Muscle layer of colon (tissue), 2 donors: ENCODE data around the gene ARHGEF38.
"Not testable (repeated sequence)": the region's sequence is repeated elsewhere in the genome, so short reads cannot be mapped to it uniquely, and the experiment has no call there.

ENCODE experiments used
- H3K27ac ChIP-seq: one replicate; pipeline ENCODE4 v1.7.0; 2013; ENCODE audit warnings: low read depth, mild to moderate bottlenecking, low read length, moderate library complexity
- H3K27me3 ChIP-seq, 2 donors: one replicate each; pipeline ENCODE4 v1.7.0; 2013; ENCODE audit warnings: low read length in 2 of 2, mild to moderate bottlenecking in 2 of 2; ENCODE audit not compliant: insufficient read depth in 2 of 2, control insufficient read depth in 1 of 2
- H3K36me3 ChIP-seq: one replicate; pipeline ENCODE4 v1.7.0; 2013; ENCODE audit warnings: mild to moderate bottlenecking, low read length; ENCODE audit not compliant: insufficient read depth
- H3K4me1 ChIP-seq: one replicate; pipeline ENCODE4 v1.7.0; 2013; ENCODE audit warnings: mild to moderate bottlenecking, low read length; ENCODE audit not compliant: insufficient read depth
- H3K4me3 ChIP-seq, 2 donors: one replicate each; pipeline ENCODE4 v1.7.0; 2013; ENCODE audit warnings: low read length in 2 of 2, low read depth in 1 of 2, mild to moderate bottlenecking in 1 of 2, moderate library complexity in 1 of 2
- H3K9ac ChIP-seq: one replicate; pipeline ENCODE4 v1.7.0; 2013; ENCODE audit warnings: low read length
- H3K9me3 ChIP-seq: one replicate; pipeline ENCODE4 v1.7.0; 2013; ENCODE audit warnings: mild to moderate bottlenecking, low read length
- donor health status: abdominal sarcoma.
- donor health status: Adenocarcinoma of cecum.

The ARHGEF38 gene

DNA sequence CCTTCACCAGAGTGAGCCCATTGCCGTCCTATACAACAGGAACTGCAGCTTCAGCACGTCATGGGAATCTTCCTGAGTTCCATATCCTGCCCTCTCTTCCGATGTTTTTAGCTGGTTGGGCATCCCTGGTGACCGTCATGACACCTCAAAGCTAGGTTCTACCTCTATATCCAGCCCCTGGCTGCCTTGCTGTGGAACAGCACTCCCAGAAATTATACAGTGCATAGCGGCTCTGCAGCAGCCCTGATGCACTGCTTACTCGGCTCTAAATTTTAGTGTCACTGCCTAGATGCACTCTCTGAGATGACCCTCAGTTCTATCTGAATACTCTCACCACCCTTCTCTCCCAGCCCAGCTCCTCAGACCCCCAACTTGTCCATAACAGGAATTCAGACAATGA lies 44.3 kb downstream of the ARHGEF38 start:
- H3K36me3 ChIP-seq: no peaks in the 10 kb centered on the region
- H3K9ac ChIP-seq: no peak overlapping the region
- no peak overlapping the region for H3K27ac ChIP-seq
- no peaks in the 10 kb centered on the region for H3K9me3 ChIP-seq
- H3K4me3 ChIP-seq: no peak overlapping the region
- no peaks in the 10 kb centered on the region for H3K4me1 ChIP-seq
- H3K27me3 ChIP-seq: no peaks in the 10 kb centered on the region

DNA sequence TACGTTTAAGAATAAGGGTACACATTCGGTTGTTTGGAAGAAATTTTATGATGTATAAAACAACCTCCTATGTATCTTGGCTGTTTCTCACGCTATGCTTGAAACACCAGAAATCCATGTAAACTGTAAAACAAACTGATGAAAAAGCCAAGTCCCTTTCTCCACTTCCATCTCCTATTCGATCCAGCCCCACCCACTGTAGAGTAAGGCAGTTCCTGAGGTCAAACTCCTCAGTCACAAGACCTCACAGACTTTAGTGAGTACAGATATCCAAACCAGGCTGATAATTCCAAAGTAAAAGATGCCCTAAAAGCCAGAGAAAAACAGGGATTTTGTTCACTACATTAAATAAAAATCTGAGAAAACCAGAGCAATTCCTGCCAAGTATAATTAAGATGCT lies 45.6 kb downstream of the ARHGEF38 start:
- Histone ChIP-seq H3K4me1 (no peaks in the 10 kb centered on the region), H3K4me3 (no peak overlapping the region), H3K9me3 (no peaks in the 10 kb centered on the region), H3K36me3 (no peaks in the 10 kb centered on the region), H3K27ac (no peak overlapping the region), H3K9ac (no peak overlapping the region), H3K27me3 (no peaks in the 10 kb centered on the region)

DNA sequence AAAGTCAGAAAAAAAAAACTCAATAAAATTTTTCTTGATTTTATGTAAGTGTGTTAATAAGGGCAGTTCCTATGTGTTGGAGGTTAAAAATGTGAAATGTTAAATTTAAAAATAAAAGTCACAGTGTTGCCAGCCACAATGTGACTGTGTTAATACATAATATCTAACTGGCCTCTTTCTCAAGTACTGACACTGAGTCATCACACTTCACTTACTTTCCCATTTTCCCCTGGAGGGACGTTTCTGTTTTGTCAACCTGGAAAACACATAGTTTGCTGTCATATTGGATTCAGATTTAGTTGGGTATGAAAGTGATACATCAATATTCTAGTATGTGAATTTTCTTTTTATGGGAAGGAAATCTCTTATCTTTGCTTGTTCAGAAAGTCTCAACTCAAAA lies 46.4 kb downstream of the ARHGEF38 start:
- H3K9me3 ChIP-seq: no peaks in the 10 kb centered on the region
- no peak overlapping the region for H3K27ac ChIP-seq
- H3K4me1 ChIP-seq: no peaks in the 10 kb centered on the region
- no peaks in the 10 kb centered on the region for H3K36me3 ChIP-seq
- no peak overlapping the region for H3K4me3 ChIP-seq
- no peak overlapping the region for H3K9ac ChIP-seq
- no peaks in the 10 kb centered on the region for H3K27me3 ChIP-seq

DNA sequence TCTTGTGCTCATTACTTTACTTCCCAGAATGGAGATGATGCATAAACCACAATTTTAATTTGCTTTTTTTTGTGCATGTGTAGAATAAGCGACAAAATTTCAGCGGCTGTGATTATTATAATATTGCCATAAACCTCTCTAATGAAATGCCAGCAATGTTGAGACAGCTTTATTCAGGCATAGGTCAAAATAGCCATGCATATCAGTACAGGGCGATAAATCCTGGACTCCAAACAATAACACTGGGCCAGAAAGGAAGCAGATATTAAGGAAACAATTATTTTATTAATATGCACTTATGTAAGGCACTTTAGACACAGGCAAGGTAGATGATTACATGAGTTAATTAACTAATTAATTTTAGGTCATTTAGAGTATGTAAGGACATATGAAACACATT lies 47.1 kb downstream of the ARHGEF38 start:
- no peaks in the 10 kb centered on the region for H3K4me1 ChIP-seq
- no peak overlapping the region for H3K4me3 ChIP-seq
- no peaks in the 10 kb centered on the region for H3K27me3 ChIP-seq
- no peaks in the 10 kb centered on the region for H3K9me3 ChIP-seq
- no peak overlapping the region for H3K27ac ChIP-seq
- no peaks in the 10 kb centered on the region for H3K36me3 ChIP-seq
- H3K9ac ChIP-seq: no peak overlapping the region

DNA sequence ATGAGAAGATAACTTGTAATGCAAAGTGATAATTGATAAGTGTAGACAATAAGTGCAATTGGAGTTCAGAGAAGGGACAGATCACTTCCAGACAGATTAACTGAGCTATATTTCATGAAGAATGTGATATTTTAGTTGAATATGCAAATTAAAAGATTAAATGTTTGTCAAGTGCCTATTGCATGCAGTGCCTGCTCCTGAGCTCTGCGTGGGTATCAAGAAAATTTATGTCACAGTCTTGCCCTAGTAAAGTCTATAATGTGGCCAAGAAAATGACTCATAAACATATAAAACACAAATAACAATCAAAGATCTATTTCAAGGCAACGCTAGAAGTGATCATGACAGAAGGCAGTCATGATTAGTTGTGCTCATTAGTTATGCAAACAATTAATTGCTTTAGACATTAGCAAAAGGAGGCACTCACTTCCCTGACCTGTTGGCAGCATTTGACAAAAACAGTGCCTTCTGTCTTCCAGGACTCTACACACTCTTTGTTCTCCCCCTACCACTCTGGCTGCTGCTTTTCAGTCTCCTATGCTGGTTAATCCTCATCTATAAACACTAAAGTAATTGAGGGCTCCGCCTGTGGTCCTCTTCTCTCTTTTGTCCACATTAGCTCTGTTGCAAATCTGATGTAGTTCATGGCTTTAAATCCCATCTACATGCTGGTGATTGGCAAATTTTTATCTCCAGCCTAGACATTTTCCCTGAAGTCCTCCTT lies 47.7 kb downstream of the ARHGEF38 start:
- no peaks in the 10 kb centered on the region for H3K4me1 ChIP-seq
- no peak overlapping the region for H3K9ac ChIP-seq
- H3K9me3 ChIP-seq: no peaks in the 10 kb centered on the region
- H3K36me3 ChIP-seq: no peaks in the 10 kb centered on the region
- no peak overlapping the region for H3K27ac ChIP-seq
- no peak overlapping the region for H3K4me3 ChIP-seq
- no peaks in the 10 kb centered on the region for H3K27me3 ChIP-seq

DNA sequence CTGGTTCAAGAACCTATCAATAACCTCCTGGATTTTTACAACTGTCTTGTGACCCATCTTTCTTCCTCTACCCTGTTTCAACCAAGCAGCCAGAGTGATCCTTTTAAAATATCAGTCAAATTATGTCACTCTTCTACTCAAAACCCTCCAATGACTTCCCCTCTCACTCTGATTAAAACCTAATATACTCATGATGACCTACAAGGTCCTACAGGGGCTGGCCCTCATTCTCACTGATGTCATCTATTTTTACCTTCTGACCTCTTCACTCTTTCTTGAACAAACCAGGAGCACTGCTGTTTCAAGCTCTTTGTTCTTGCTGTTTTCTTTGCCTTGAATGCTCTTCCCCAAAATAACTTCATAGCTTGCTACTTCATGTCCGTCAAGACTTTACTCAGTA lies 48.5 kb downstream of the ARHGEF38 start:
- Histone ChIP-seq H3K27ac (no peak overlapping the region), H3K9ac (no peak overlapping the region), H3K4me3 (no peak overlapping the region), H3K27me3 (no peaks in the 10 kb centered on the region), H3K9me3 (no peaks in the 10 kb centered on the region), H3K36me3 (no peaks in the 10 kb centered on the region), H3K4me1 (no peaks in the 10 kb centered on the region)

DNA sequence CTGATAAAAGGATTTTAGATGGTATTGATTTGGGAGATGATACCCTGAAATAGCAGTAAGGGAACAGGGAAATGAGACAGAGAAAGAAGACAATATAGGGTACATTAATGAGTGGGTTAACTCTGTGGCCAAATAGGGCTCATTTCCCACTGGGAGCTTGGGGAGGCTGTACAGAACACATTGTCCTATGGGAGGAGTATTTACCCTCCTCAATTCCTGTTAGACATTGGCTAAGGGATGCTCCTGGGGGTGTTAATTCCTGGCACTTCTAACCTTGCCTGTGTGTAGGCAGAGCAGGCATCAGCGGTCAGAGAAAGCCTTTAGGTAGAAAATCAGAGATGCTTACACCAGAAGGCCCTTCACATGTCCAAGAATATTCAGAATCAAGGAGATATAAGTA lies 49.0 kb downstream of the ARHGEF38 start:
- Histone ChIP-seq H3K4me1 (no peaks in the 10 kb centered on the region), H3K4me3 (no peak overlapping the region), H3K36me3 (no peaks in the 10 kb centered on the region), H3K9me3 (no peaks in the 10 kb centered on the region), H3K9ac (no peak overlapping the region), H3K27me3 (no peaks in the 10 kb centered on the region), H3K27ac (no peak overlapping the region)

DNA sequence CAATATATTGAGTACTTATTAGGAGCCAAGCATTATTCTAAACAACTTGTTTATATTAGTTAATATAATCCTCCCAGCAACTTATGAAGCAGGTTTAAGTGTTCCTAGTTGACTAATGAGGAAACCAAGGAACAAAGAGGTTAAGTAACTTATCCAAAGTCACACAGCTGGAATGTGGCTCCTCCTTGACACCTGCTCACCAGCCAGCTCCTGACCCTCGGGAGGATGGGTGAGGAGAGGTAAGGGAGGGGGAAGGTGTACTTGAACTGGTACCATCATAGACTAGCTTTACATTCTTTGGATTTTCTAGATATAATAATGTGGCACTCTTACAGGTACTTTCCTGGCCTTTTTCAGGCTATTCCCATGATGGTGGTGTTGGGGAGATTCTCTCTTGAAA lies 50.7 kb downstream of the ARHGEF38 start:
- Histone ChIP-seq H3K9ac (no peak overlapping the region), H3K4me1 (no peaks in the 10 kb centered on the region), H3K27ac (no peak overlapping the region), H3K9me3 (no peaks in the 10 kb centered on the region), H3K4me3 (no peak overlapping the region), H3K27me3 (no peaks in the 10 kb centered on the region), H3K36me3 (no peaks in the 10 kb centered on the region)

DNA sequence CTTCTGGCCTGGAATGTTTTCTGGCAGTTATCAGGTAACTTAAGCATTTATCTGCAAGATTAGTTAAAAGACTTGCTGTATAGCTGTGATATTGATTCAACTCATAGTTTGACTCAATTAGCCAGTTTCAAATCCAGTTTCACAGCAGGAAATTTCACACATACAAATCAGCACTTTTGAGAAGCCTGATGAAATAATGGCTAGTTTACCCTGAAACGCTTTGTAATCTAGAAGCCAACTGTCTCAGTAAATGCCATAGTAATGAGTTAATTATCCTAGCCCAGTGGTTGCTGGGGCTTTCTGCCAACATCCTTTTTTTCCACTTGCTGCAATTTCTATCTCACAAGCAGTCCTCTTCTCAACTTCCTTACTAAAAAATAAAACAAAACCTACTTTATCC lies 53.1 kb downstream of the ARHGEF38 start:
- no peak overlapping the region for H3K27ac ChIP-seq
- H3K36me3 ChIP-seq: no peaks in the 10 kb centered on the region
- H3K9ac ChIP-seq: no peak overlapping the region

DNA sequence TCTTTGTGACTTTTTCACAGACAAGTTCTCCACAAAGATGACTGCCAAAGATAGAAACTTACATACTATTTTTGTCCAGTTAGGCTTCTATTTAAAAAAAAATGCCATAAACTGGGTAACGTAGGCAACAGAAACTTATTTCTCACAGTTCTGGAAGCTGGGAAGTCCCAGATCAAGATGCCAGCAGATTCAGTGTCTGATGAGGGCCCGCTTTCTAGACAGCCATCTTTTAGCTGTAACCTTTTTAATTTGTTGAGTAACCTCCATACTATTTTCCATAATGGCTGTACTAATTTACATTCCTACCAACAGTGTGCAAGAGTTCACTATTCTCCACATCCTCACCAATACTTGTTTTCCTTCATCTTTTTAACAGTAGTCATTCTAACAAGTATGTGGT lies 55.5 kb downstream of the ARHGEF38 start:
- Histone ChIP-seq H3K4me1 (no peaks in the 10 kb centered on the region), H3K9ac (no peak overlapping the region), H3K4me3 (no peak overlapping the region), H3K36me3 (no peaks in the 10 kb centered on the region), H3K27ac (no peak overlapping the region), H3K9me3 (no peaks in the 10 kb centered on the region), H3K27me3 (no peaks in the 10 kb centered on the region)

More for the DNA sequence above, 53.1 kb downstream of the ARHGEF38 start:
- Histone ChIP-seq H3K9me3 (no peaks in the 10 kb centered on the region), H3K4me1 (no peaks in the 10 kb centered on the region), H3K4me3 (no peak overlapping the region), H3K27me3 (no peaks in the 10 kb centered on the region)

DNA sequence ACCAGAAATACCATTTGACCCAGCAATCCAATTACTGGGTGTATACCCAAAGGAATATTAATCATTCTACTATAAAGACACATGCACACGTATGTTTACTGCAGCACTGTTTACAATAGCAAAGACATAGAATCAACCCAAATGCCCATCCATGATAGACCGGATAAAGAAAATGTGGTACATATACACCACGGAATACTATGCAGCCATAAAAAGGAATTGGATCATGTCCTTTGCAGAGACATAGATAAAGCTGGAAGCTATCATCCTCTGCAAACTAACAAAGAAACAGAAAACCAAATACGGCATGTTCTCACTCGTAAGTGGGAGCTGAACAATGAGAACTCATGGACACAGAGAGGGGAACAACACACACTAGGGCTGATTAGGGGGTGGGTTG lies 57.4 kb downstream of the ARHGEF38 start:
- not testable (repeated sequence) for H3K4me3 ChIP-seq, H3K27ac ChIP-seq, H3K9ac ChIP-seq, H3K36me3 ChIP-seq, H3K9me3 ChIP-seq, H3K27me3 ChIP-seq, H3K4me1 ChIP-seq

DNA sequence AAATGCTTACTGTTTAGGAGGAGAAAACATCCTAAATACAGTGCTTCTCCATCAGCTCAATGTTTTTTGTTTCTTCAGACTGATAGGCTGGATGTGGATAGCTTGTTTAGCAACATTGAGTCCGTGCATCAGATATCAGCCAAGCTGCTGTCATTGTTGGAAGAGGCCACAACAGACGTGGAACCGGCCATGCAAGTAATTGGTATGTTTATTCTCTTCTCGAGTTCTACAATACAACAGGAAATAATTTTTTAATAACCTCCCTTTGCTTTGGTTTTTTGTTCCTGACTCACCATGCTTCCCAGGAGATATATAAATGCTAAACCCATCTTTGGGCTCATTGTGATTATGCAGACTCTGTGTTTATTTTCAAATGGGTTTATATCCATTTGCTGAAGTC lies 60.9 kb downstream of the ARHGEF38 start:
- H3K27ac ChIP-seq: no peak overlapping the region
- H3K27me3 ChIP-seq: no peaks in the 10 kb centered on the region
- no peak overlapping the region for H3K4me3 ChIP-seq
- H3K9me3 ChIP-seq: no peaks in the 10 kb centered on the region
- H3K9ac ChIP-seq: no peak overlapping the region
- H3K36me3 ChIP-seq: no peaks in the 10 kb centered on the region
- no peaks in the 10 kb centered on the region for H3K4me1 ChIP-seq
